ENCODE measurements around the gene BRPF3. TPM values are rescaled to one million over a fixed set of nuclear protein-coding genes. Genes with fewer than 3 reads are reported as not detected.

The BRPF3 gene
- total and polyA plus RNA-seq, 9 of the 15 experiments (the other 6 are each of a cell fraction or from before 2014, with no cell fraction given), result 2.2 to 19.3 (median 8.0) TPM

DNA sequence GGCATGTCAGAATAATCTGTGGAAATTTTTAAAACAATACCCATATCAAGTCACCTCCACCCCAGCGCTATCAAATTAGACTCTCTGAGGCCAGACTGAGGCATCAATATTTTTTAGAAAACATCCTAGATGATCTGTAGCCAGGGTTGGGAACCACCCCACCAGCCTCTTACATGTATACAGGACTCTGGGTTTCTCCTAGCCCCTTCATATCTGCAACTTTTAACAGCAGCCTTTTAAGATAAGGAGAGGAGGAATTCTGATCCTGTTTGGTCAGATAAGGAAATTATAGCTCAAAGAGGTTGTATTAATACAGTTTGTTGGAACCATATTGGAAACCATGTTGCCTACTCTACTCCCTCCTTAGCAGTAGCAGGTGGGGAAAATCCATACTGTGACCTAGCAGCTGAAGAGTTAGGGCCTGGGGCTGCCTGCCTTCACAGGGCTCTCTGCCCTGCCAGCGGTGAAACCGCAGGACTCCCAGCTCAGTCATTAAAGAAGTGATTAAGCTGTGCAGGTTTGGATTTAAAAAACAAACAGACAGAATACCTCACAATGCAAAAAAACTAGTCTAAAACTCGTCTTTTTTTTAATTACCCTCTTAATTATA lies 30.0 kb downstream of the BRPF3 start:
- 35% methylated on average over 4 of the region's 4 CpGs for WGBS (ENCODE audit: insufficient coverage, low coverage, missing lambda C conversion rate)
- FAIRE-seq (peak; percentile 37), DNase-seq (ENCODE audit: extremely low read depth in 1 of 4, low spot score in 3 of 4) (peak in 1 of 4 experiments; percentile 17), ATAC-seq (peak; percentile 38; the same call in 2 of the 3 replicates)
- Histone ChIP-seq H3K27me3 (ENCODE audit: control insufficient read depth in 2 of 2, insufficient read depth in 2 of 2, low read length in 2 of 2) (no peaks in the 10 kb centered on the region), H3K9me3 (replicated peaks; ENCODE audit: control insufficient read depth, insufficient read depth, low read depth, low read length) (no peaks in the 10 kb centered on the region), H4K20me1 (replicated peaks; ENCODE audit: control insufficient read depth, insufficient read depth, low read length) (no peaks in the 10 kb centered on the region), H3K4me1 (replicated peaks in 1 of 2; ENCODE audit: control insufficient read depth in 2 of 2, insufficient read depth in 2 of 2, low read length in 2 of 2) (peaks cover 5 to 27% of the 10 kb centered on the region in 2 experiments), H3K9ac (ENCODE audit: insufficient read depth in 1 of 2, low read depth in 2 of 2, low read length in 2 of 2) (no peak overlapping the region), H3K27ac (ENCODE audit: extremely low read depth, low read depth, low read length) (no peak overlapping the region), H3K36me3 (ENCODE audit: control insufficient read depth, insufficient read depth, low read length) (peaks cover 30% of the 10 kb centered on the region; the same call in 2 of the 3 replicates), H3K4me2 (ENCODE audit: insufficient read depth, low read length) (no peak overlapping the region), H3K4me3 (no peak overlapping the region), H3K9me1 (ENCODE audit: control insufficient read depth, insufficient read depth, low read length) (peaks cover 6% of the 10 kb centered on the region), H3K79me2 (ENCODE audit: control insufficient read depth, insufficient read depth, low read length) (no peaks in the 10 kb centered on the region), H2AFZ (ENCODE audit: low read depth, low read length) (no peak overlapping the region)
- in situ Hi-C loops (cut with MboI) (no loop called here), intact Hi-C loops (cut with micrococcal nuclease) (no loop called here)
- ChIA-PET POLR2A (interaction anchor here (0.6 to 1.7 kb wide), 2 partner anchors 10 to 31 kb away, joined by 3 read pairs; no protein-coding TSS in a partner anchor), CTCF (ENCODE audit: low intra/inter-chr PET ratio) (no interaction called here)
- no TSS peak for BruUV-seq (replicated peaks)
- TF ChIP-seq TEAD4 (IDR thresholded peaks at IDR 0.05; ENCODE audit: low read length) (peak; percentile 47; the same call in 1 of the 2 replicates), TEAD4 (CRISPR knock-in tag; IDR thresholded peaks at IDR 0.05; ENCODE audit: borderline replicate concordance) (no peak), PRDM10 (IDR thresholded peaks at IDR 0.05; ENCODE audit: partially characterized antibody) (peak; percentile 60), SAFB2 (IDR thresholded peaks at IDR 0.05; ENCODE audit: borderline replicate concordance, low read depth, low read length, severe bottlenecking) (no peak), ARID1B (IDR thresholded peaks at IDR 0.05) (peak; percentile 39; the same call in 1 of the 2 replicates), TCF7L2 (IDR thresholded peaks at IDR 0.05; ENCODE audit: low read depth, low read length) (no peak), CBFA2T3 (IDR thresholded peaks at IDR 0.05) (peak; percentile 49)
